ENCODE results near the gene TNFRSF1A. TPM values are rescaled to one million over a fixed set of nuclear protein-coding genes. Genes with fewer than 3 reads are reported as not detected.
A peak's percentile ranks its signal among the peaks of the same experiment; 100 is the strongest.

The TNFRSF1A gene
- total and polyA plus RNA-seq, 2 donors from 2014 or later = 99.6 to 186 TPM

GRCh38 chr12:6361834-6362233, 20.0 kb upstream of the TNFRSF1A start:
- TF ChIP-seq CTCF (IDR thresholded peaks at IDR 0.05; ENCODE audit: borderline replicate concordance, extremely low read depth, insufficient read depth) = no peak
- Histone ChIP-seq H3K4me3 (ENCODE audit: low read length in 3 of 3) (no peak overlapping the region), H3K9me3 (ENCODE audit: control insufficient read depth in 2 of 3, insufficient read depth in 1 of 3, low read length in 3 of 3) (no peaks in the 10 kb centered on the region), H3K27ac (ENCODE audit: low read depth in 2 of 2, low read length in 2 of 2) (peak overlapping the region; percentile 59 to 84), H3K9ac (ENCODE audit: low read length in 3 of 3) (no peak overlapping the region), H3K4me1 (ENCODE audit: control insufficient read depth in 2 of 3, insufficient read depth in 2 of 3, low read depth in 1 of 3, low read length in 3 of 3) (peaks cover 0 to 19% (median 19%) of the 10 kb centered on the region in 3 donors), H3K27me3 (ENCODE audit: control insufficient read depth, insufficient read depth, low read length) (no peaks in the 10 kb centered on the region), H3K36me3 (ENCODE audit: control insufficient read depth in 2 of 3, insufficient read depth in 3 of 3, low read length in 3 of 3) (peaks cover 0 to 10% (median 3%) of the 10 kb centered on the region in 3 donors)
- intact Hi-C loops (cut with DNase I) = no loop called here
- FAIRE-seq = no peak
- DNase-seq = peak in 1 of 5 donors; percentile 90

- FAIRE-seq (no peak), DNase-seq (peak in 1 of 5 donors; percentile 41)
- Histone ChIP-seq H3K9me3 (ENCODE audit: control insufficient read depth in 2 of 3, insufficient read depth in 1 of 3, low read length in 3 of 3) (no peaks in the 10 kb centered on the region), H3K4me3 (ENCODE audit: low read length in 3 of 3) (no peak overlapping the region), H3K4me1 (ENCODE audit: control insufficient read depth in 2 of 3, insufficient read depth in 2 of 3, low read depth in 1 of 3, low read length in 3 of 3) (peaks cover 0 to 19% (median 19%) of the 10 kb centered on the region in 3 donors), H3K36me3 (ENCODE audit: control insufficient read depth in 2 of 3, insufficient read depth in 3 of 3, low read length in 3 of 3) (peaks cover 0 to 19% (median 8%) of the 10 kb centered on the region in 3 donors), H3K27me3 (ENCODE audit: control insufficient read depth, insufficient read depth, low read length) (no peaks in the 10 kb centered on the region), H3K27ac (ENCODE audit: low read depth in 2 of 2, low read length in 2 of 2) (peak overlapping the region; percentile 34 to 84), H3K9ac (ENCODE audit: low read length in 3 of 3) (peak overlapping the region in 1 of 3 donors; percentile 36)
- intact Hi-C loops (cut with DNase I) = no loop called here
- no peak for TF ChIP-seq CTCF (IDR thresholded peaks at IDR 0.05; ENCODE audit: borderline replicate concordance, extremely low read depth, insufficient read depth)
Observed at GRCh38 chr12:6360578-6361490, 19.0 kb upstream of the TNFRSF1A start.

- Histone ChIP-seq H3K9ac (ENCODE audit: low read length in 3 of 3) (peak overlapping the region in 1 of 3 donors; percentile 23), H3K27ac (ENCODE audit: low read depth in 2 of 2, low read length in 2 of 2) (peak overlapping the region; percentile 34 to 84), H3K4me3 (ENCODE audit: low read length in 3 of 3) (no peak overlapping the region), H3K27me3 (ENCODE audit: control insufficient read depth, insufficient read depth, low read length) (no peaks in the 10 kb centered on the region), H3K4me1 (ENCODE audit: control insufficient read depth in 2 of 3, insufficient read depth in 2 of 3, low read depth in 1 of 3, low read length in 3 of 3) (peaks cover 0 to 19% (median 19%) of the 10 kb centered on the region in 3 donors), H3K9me3 (ENCODE audit: control insufficient read depth in 2 of 3, insufficient read depth in 1 of 3, low read length in 3 of 3) (no peaks in the 10 kb centered on the region), H3K36me3 (ENCODE audit: control insufficient read depth in 2 of 3, insufficient read depth in 3 of 3, low read length in 3 of 3) (peaks cover 0 to 22% (median 12%) of the 10 kb centered on the region in 3 donors)
- intact Hi-C loops (cut with DNase I) = no loop called here
- no peak for FAIRE-seq
- DNase-seq = peak in 1 of 5 donors; percentile 17
- TF ChIP-seq CTCF (IDR thresholded peaks at IDR 0.05; ENCODE audit: borderline replicate concordance, extremely low read depth, insufficient read depth) = no peak
Observed at GRCh38 chr12:6360080-6360571, 18.2 kb upstream of the TNFRSF1A start.

Measured in kidney (tissue), 14 donors.